ENCODE measurements around the gene CCDC32.
"Not testable (repeated sequence)": the region's sequence is repeated elsewhere in the genome, so short reads cannot be mapped to it uniquely, and the experiment has no call there.

Gene CCDC32, protein sequence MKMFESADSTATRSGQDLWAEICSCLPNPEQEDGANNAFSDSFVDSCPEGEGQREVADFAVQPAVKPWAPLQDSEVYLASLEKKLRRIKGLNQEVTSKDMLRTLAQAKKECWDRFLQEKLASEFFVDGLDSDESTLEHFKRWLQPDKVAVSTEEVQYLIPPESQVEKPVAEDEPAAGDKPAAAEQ

GRCh38 chr15:40564591-40565332, at the start of gene CCDC32:
CCDC32 (minus strand) TSS chr15:40565042; CDS start chr15:40563015, 2,027 bp downstream.
- DNase-seq: peak; percentile 80 to 92 (median 84)

DNA sequence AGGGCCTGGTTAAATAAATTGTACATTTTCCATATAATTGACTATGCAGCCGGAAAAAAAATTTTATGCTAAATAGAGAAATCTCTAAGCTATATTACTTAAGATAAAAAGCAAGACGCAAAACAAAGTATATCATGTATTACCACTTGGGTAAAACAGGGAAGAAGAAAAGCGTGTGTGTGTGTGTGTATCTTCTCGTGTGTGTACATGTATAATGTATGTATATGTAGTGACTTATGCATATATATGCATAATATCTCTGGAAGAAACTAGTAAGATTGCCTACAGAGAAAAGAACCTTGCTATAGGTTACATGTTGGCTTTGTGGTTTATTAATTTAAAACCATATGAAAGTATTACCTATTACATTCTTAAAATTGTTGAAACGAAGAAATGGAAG, 48.2 kb upstream of the CCDC32 start:
- DNase-seq: no peak

- DNase-seq: no peak
Measured at GRCh38 chr15:40603935-40604334, 39.1 kb upstream of the CCDC32 start.

- no peak for DNase-seq
Measured at GRCh38 chr15:40600956-40601355, 36.1 kb upstream of the CCDC32 start.

- DNase-seq: no peak
Measured at GRCh38 chr15:40598672-40599071, 33.8 kb upstream of the CCDC32 start.

DNA sequence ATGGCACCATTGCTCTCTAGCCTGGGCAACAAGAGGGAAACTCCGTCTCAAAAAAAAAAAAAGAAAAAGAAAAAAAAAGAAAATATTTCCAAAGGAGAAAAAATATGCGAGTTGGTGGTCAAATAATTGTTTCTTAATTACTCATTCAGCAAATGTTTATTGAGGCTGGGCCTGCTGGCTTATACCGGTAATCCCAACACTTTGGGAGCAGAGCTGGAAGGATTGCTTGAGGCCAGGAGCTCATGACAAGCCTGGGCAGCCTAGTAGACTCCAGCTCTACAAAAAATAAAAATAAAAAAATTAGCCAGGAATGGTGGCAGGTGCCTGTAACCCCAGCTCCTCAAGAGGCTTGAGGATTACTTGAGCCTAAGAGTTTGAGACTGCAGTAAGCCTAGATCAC, 33.3 kb upstream of the CCDC32 start:
- DNase-seq: no peak

- DNase-seq: no peak
Measured at GRCh38 chr15:40597024-40597423, 32.2 kb upstream of the CCDC32 start.

- DNase-seq: no peak
Measured at GRCh38 chr15:40595773-40596172, 30.9 kb upstream of the CCDC32 start.

- DNase-seq: no peak
Measured at GRCh38 chr15:40595219-40595618, 30.4 kb upstream of the CCDC32 start.

DNA sequence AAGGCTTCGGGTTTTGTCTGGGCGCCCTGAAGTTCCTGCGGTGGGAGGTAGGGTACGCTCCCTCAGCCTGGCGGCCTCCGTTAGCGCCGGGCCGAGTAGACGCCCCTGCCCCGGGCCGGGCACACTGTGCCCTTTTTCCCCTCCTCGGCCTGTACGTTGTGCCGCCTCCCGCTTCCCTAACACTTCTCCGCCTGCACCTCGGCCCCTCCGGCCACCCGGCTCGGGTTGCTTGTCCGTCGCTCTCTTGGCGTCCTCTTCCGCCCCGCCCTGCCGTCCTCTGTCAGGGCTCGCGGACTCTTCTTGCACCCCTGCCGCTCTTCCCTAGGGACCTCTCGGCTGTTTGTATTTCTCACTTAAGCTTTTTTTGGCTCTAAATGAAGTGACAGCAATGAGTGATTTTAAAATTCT, 29.6 kb upstream of the CCDC32 start:
- peak in 1 of 4 experiments; percentile 21 for DNase-seq

DNA sequence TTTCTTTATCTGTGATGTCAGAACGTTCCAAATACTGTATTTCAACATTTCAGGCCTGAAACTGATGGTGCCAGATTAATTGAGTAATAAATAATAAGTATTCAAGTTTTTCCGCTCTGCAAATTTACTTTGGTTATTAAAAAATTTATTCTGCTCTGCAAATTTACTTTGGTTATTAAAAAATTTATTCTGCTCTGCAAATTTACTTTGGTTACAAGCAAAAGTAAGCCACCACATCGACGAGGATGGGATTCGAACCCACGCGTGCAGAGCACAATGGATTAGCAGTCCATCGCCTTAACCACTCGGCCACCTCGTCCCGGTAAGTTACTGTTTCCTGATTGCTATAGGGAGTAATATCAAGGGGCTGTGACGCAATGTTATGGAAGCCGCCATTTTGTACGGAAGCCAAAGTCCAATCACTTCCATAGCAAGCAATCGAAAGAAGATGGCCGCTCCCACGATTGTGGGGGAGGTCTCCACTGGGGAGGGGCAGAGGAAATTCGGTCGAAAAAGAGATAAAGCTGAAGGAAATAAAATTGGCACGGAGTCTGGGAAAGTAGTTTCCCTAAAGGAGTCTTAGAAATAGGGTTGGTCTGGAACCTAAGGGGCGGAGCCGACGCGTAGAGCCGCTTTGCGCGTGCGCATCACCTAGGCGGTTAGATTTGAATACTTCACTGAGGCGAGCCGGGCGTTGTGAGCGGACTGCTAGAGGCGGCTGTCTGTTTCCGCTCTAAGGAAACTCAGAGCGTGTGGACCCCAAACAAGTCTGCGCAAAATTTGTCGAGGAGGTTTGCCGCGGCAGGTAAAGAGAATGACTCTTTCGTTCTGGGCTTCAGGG, 29.0 kb upstream of the CCDC32 start, which contains the start of gene KNL1:
Gene KNL1, plus strand, starts transcription at position 662 of the 841 bp plus-strand sequence. CDS start 8,683 bp downstream, outside the sequence.
- DNase-seq: peak; percentile 76 to 88 (median 80)

DNA sequence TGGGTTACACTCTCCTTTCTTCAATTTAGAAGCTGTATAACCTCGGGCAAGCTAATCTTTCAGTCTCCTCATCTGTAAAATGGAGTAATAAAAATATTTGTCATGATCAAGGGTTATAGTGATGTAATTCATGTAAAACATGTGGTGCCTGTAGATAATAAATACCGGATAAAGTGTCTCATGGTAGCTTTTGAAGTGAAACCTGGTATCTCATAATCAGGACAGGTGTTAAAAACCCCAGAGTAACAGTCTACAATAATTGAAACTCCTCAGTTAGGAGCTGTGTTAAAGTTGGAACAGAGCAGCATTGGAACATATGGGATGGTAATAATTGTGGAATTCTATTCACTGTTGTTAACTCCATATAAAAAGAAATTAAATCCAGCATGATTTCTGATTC, 28.3 kb upstream of the CCDC32 start:
- no peak for DNase-seq

DNA sequence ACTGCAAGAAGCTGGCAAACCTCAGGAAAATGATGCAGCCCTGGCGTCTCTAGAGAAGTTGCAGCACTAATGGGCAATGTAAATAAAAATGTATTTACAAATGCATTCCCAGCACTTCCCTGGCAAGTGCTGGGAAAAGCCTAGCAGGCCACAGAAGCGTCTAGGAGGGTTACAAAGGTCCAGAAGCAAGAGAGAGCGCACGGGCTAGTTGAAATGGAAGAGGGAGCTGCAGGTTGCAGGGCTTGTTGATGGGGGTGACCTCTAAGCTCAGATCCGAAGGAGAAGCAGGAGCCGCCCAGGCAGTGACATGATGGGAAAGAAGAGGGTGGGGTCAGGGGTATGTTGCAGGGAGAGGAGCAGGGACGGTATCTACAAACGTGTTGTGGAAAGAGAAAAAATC, 26.5 kb upstream of the CCDC32 start:
- DNase-seq: no peak

DNA sequence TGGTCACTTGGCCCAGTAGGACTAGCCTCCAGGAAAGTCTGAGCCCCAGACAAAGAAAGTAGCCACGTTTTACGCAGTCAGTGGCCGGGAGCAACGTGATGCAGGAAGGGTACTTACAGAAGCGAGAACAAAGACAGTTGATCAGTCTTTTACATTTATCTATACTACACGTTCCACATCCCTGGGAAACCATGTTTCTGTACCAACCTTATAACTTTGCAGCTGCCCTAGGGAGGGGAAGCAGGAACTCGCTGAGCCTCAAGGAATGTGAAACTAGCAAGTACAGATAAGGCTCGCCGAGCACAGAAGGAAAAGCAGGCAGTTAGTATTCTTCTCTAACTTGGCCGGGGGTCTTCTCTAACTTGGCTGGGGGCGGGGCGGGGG, 25.8 kb upstream of the CCDC32 start:
- no peak for DNase-seq

DNA sequence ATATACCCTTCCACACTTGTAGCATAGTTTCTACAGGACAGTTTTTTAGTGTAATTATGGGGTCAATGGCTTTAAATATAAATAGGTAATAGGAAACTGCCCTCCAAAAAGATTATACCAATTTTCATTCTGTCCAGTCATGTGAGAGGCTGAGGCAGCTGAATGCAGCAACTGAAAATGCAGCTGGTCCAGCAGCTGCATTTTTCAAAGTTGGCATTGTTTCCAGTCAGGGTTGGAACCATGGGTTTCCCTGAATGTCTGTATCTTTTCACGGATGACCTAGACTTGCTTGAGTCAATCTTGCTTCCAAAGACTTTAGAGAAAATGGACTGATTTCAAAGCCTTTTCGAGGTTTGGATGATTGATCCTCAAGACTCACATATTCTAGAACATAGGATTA, 19.3 kb upstream of the CCDC32 start:
- no peak for DNase-seq

- DNase-seq: no peak
Measured at GRCh38 chr15:40582726-40583246, 17.9 kb upstream of the CCDC32 start.

GRCh38 chr15:40581796-40582195, 17.0 kb upstream of the CCDC32 start:
- DNase-seq: not testable (repeated sequence)

GRCh38 chr15:40578892-40579291, 14.1 kb upstream of the CCDC32 start:
- DNase-seq: no peak

DNA sequence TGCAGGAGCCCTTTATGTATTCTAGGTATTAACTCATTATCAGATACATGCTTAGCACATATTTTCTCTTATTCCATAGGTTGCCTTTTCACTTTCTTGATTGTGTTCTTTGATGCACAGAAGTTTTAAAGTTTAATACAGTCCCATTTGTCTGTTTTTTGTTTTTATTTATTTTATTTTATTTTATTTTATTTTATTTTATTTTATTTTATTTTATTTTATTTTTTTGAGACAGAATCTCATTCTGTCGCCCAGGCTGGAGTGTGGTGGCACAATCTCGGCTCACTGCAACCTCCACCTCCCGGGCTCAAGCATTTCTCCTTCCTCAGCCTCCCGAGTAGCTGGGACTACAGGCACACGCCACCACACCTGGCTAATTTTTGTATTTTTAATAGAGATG, 12.1 kb upstream of the CCDC32 start:
- DNase-seq: not testable (repeated sequence)

DNA sequence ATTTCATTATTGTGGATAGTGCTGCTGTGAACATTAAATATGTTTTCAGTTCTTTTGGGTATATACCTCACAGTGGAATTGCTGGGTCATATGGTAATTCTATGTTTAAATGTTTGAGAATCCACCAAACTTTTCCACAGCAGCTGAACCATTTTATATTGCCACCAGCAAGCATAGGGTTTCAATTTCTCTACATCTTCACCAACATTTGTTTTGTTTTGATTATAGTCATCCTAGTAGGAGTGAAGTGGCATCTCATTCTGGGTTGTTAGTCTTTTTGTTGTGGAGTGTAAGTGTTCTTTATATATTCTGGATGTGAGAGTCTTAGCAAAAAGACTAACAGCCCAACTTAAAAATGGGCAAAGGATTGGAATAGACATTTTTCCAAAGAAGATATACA, 10.3 kb upstream of the CCDC32 start:
- DNase-seq: no peak

DNA sequence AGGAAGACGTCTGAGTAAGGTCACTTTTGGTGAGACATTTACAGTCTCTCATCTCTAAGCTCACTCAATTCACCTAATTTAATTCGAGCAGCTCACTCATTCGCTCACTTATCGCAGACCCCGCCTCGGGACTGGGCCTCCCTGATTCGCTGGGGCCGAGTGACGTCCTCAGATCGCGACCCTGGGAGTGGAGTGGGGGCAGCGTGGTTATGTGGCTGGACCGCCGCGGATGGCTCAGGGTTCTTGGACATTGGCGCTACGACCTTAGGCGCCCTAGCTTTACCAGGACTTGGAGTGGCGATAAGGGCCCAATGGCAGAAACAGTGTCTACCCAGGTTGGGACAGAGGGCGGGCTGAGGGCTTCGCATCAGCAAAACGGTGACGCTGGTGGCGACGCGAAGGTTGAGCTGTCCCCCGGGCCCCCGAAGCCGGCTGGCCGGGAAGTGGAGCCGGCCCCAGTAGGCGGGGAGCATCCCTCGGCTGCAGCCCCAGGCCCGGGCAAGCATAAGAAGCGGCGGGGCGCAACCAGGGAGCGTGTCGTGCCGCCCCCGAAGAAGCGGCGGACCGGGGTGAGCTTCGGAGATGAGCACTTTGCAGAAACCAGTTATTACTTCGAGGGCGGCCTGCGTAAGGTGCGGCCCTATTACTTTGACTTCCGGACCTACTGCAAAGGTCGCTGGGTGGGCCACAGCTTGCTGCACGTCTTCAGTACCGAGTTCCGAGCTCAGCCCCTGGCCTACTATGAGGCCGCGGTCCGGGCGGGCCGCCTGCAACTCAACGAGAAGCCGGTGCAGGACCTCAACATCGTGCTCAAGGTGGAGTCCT, 4.5 kb upstream of the CCDC32 start, which contains the start of gene RPUSD2:
Gene RPUSD2, plus strand, starts transcription at position 171 of the 825 bp plus-strand sequence. Its CDS starts 39 bp downstream, at position 210.
- peak; percentile 80 to 87 (median 86) for DNase-seq

- no peak for DNase-seq
Measured at GRCh38 chr15:40567111-40567510, 2.3 kb upstream of the CCDC32 start.

All from activated CD4-positive, CD25-positive, alpha-beta regulatory T cell (primary cell).